HEK293 (cell line): ENCODE data around the gene LRFN2.
A peak's percentile ranks its signal among the peaks of the same experiment; 100 is the strongest.

Experiments used
- AEBP2 ChIP-seq: fragments of 450-650 bp; formaldehyde crosslinking; IDR thresholded peaks from 2 replicates; pipeline ENCODE4 v1.5.1; 2016; ENCODE audit warnings: missing biosample characterization, missing genetic modification characterization, borderline replicate concordance
- BCL11B ChIP-seq: fragments of 450-650 bp; formaldehyde crosslinking; IDR thresholded peaks from 2 replicates; pipeline ENCODE4 v1.5.1; 2016; ENCODE audit warnings: low read depth, missing biosample characterization, missing genetic modification characterization
- ELK4 ChIP-seq: IDR thresholded peaks from 2 replicates; pipeline ENCODE4 v1.6.1; 2011; ENCODE audit warnings: mild to moderate bottlenecking, low read depth, low read length, borderline replicate concordance
- GFI1B ChIP-seq: fragments of 450-650 bp; formaldehyde crosslinking; IDR thresholded peaks from 2 replicates; pipeline ENCODE4 v1.5.1; 2016; ENCODE audit warnings: missing biosample characterization, missing genetic modification characterization
- GLIS1 ChIP-seq: fragments of 450-650 bp; formaldehyde crosslinking; IDR thresholded peaks from 2 replicates; pipeline ENCODE4 v1.5.1; 2016; ENCODE audit warnings: missing biosample characterization, missing genetic modification characterization
- KLF16 ChIP-seq: fragments of 450-650 bp; formaldehyde crosslinking; IDR thresholded peaks from 2 replicates; pipeline ENCODE4 v1.5.1; 2017; ENCODE audit warnings: missing biosample characterization, missing genetic modification characterization
- KLF8 ChIP-seq: fragments of 450-650 bp; formaldehyde crosslinking; IDR thresholded peaks from 2 replicates; pipeline ENCODE4 v1.5.1; 2016; ENCODE audit warnings: missing biosample characterization, missing genetic modification characterization
- SP2 ChIP-seq: fragments of 450-650 bp; formaldehyde crosslinking; IDR thresholded peaks from 2 replicates; pipeline ENCODE4 v1.5.1; 2016; ENCODE audit warnings: missing biosample characterization, missing genetic modification characterization
- WT1 ChIP-seq: fragments of 450-650 bp; formaldehyde crosslinking; IDR thresholded peaks from 2 replicates; pipeline ENCODE4 v1.5.1; 2016; ENCODE audit warnings: missing biosample characterization, missing genetic modification characterization
- YY2 ChIP-seq: fragments of 450-650 bp; formaldehyde crosslinking; IDR thresholded peaks from 2 replicates; pipeline ENCODE4 v1.5.1; 2016; ENCODE audit warnings: missing biosample characterization, missing genetic modification characterization
- ZBTB44 ChIP-seq: fragments of 450-650 bp; IDR thresholded peaks from 2 replicates; pipeline ENCODE4 v1.5.1; 2018; ENCODE audit warnings: missing biosample characterization, mild to moderate bottlenecking, missing genetic modification characterization
- ZFP3 ChIP-seq: fragments of 450-650 bp; formaldehyde crosslinking; IDR thresholded peaks from 2 replicates; pipeline ENCODE4 v1.5.1; 2016; ENCODE audit warnings: low read depth, missing biosample characterization, missing genetic modification characterization
- ZIC2 ChIP-seq: fragments of 450-650 bp; formaldehyde crosslinking; IDR thresholded peaks from 2 replicates; pipeline ENCODE4 v1.5.1; 2016; ENCODE audit warnings: missing biosample characterization, missing genetic modification characterization
- ZNF114 ChIP-seq: fragments of 450-650 bp; formaldehyde crosslinking; IDR thresholded peaks from 2 replicates; pipeline ENCODE4 v1.5.0; 2017; ENCODE audit warnings: missing biosample characterization, missing genetic modification characterization
- ZNF19 ChIP-seq: fragments of 450-650 bp; formaldehyde crosslinking; IDR thresholded peaks from 2 replicates; pipeline ENCODE4; 2016; ENCODE audit warnings: missing biosample characterization, missing genetic modification characterization, low read depth
- ZNF362 ChIP-seq: fragments of 450-650 bp; formaldehyde crosslinking; IDR thresholded peaks from 2 replicates; pipeline ENCODE4 v1.5.1; 2016; ENCODE audit warnings: missing biosample characterization, missing genetic modification characterization
- ZNF404 ChIP-seq: fragments of 450-650 bp; formaldehyde crosslinking; IDR thresholded peaks from 2 replicates; pipeline ENCODE4 v1.5.1; 2017; ENCODE audit warnings: missing biosample characterization, missing genetic modification characterization
- ZNF423 ChIP-seq: fragments of 450-650 bp; formaldehyde crosslinking; IDR thresholded peaks from 2 replicates; pipeline ENCODE4 v1.5.1; 2016; ENCODE audit warnings: missing biosample characterization, missing genetic modification characterization
- ZNF521 ChIP-seq: fragments of 450-650 bp; formaldehyde crosslinking; IDR thresholded peaks from 2 replicates; pipeline ENCODE4 v1.5.1; 2017; ENCODE audit warnings: missing biosample characterization, mild to moderate bottlenecking, missing genetic modification characterization
- ZNF544 ChIP-seq: fragments of 450-650 bp; formaldehyde crosslinking; IDR thresholded peaks from 2 replicates; pipeline ENCODE4 v1.5.0; 2017; ENCODE audit warnings: missing biosample characterization, missing genetic modification characterization
- ZNF621 ChIP-seq: fragments of 450-650 bp; formaldehyde crosslinking; IDR thresholded peaks from 2 replicates; pipeline ENCODE4 v1.5.1; 2017; ENCODE audit warnings: missing biosample characterization, missing genetic modification characterization
- ZNF660 ChIP-seq: fragments of 450-650 bp; IDR thresholded peaks from 2 replicates; pipeline ENCODE4 v1.5.1; 2018; ENCODE audit warnings: missing biosample characterization, mild to moderate bottlenecking, missing genetic modification characterization
- ZNF692 ChIP-seq: fragments of 450-650 bp; formaldehyde crosslinking; IDR thresholded peaks from 2 replicates; pipeline ENCODE4 v1.5.1; 2016; ENCODE audit warnings: missing biosample characterization, missing genetic modification characterization
- ZNF792 ChIP-seq: fragments of 450-650 bp; formaldehyde crosslinking; IDR thresholded peaks from 2 replicates; pipeline ENCODE4 v1.5.1; 2016; ENCODE audit warnings: missing biosample characterization, missing genetic modification characterization
- ZSCAN18 ChIP-seq: fragments of 450-650 bp; formaldehyde crosslinking; IDR thresholded peaks from 2 replicates; pipeline ENCODE4 v1.5.1; 2016; ENCODE audit warnings: missing biosample characterization, missing genetic modification characterization
- ZSCAN30 ChIP-seq: fragments of 450-650 bp; IDR thresholded peaks from 2 replicates; pipeline ENCODE4 v1.5.1; 2018; ENCODE audit warnings: missing biosample characterization, mild to moderate bottlenecking, missing genetic modification characterization, moderate library complexity
- ZSCAN4 ChIP-seq: fragments of 450-650 bp; formaldehyde crosslinking; IDR thresholded peaks from 2 replicates; pipeline ENCODE4 v1.5.1; 2017; ENCODE audit warnings: missing biosample characterization, missing genetic modification characterization
- TF ChIP-seq, protein P1 (sequence below): fragments of 450-650 bp; formaldehyde crosslinking; IDR thresholded peaks from 2 replicates; pipeline ENCODE4 v1.5.1; 2017; ENCODE audit warnings: missing biosample characterization, mild to moderate bottlenecking, missing genetic modification characterization, moderate library complexity

LRFN2 gene

DNA sequence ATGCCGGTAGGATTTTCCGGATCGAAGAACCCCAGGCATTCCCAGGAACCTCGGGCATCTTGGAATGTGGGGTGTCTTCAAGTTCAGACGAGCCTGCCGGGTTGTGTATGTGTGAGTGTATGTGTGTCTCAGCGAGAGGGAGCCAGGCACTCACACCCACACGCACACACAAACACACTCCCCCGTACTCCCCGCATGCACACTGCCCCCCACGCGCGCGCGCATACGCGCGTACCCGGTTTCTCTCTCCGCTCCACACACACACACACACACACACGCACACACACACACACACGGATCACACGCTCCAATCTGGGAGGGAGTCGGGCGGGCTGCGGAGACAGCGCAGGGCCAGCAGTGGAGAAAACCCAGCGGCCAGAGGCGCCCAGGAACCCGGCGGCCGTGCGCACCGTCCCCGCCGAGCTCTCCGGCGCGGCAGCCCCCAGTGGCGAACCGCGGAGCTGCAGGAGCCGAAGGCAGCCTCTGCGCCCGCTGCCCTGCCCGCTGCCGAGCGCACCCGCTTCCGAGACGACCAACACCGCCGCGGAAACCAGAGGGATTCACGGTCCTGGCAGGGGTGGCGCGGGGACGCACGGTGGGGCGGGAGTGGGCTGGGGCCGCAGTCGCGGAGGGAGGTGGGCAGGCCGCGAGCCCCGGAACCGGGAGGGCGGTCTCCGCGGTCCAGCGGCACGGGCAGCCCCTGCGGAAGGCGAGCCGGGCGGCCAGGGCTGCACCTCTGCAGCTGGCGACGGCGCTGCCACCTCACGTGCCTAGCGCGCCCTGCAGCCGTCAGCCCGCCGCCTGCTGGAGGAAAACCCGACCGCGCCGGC lies at the start of gene LRFN2 (continued):
- TF ChIP-seq BCL11B (0 out of 2 replicates have a peak, but pooled peaks have one; percentile 11), SP2 (peak; percentile 27), ZNF114 (tag by site-specific recombination) (no peak), WT1 (peak; percentile 53; the same call in 1 of the 2 replicates), ZIC2 (tag by site-specific recombination) (peak; percentile 71), ZFP3 (tag by site-specific recombination) (peak; percentile 37; the same call in 1 of the 2 replicates), GLIS1 (tag by site-specific recombination) (peak; percentile 72), ZNF792 (peak; percentile 68; the same call in 1 of the 2 replicates), ZNF19 (tag by site-specific recombination) (0 out of 2 replicates have a peak, but pooled peaks have one; percentile 53), ZNF544 (tag by site-specific recombination) (no peak), ZSCAN4 (tag by site-specific recombination) (peak; percentile 97), ZNF660 (tag by site-specific recombination) (peak; percentile 37; the same call in 1 of the 2 replicates), ZNF692 (tag by site-specific recombination) (peak; percentile 92), ZNF404 (tag by site-specific recombination) (no peak), ZSCAN18 (tag by site-specific recombination) (peak; percentile 92), GFI1B (peak; percentile 68; the same call in 1 of the 2 replicates), ZNF621 (tag by site-specific recombination) (no peak), ZSCAN30 (tag by site-specific recombination) (peak; percentile 83), ZNF423 (tag by site-specific recombination) (no peak), AEBP2 (tag by site-specific recombination) (no peak), ELK4 (no peak), KLF16 (tag by site-specific recombination) (peak; percentile 82; the same call in 1 of the 2 replicates), ZNF362 (no peak), ZBTB44 (tag by site-specific recombination) (peak; percentile 85), ZNF521 (tag by site-specific recombination) (no peak), YY2 (tag by site-specific recombination) (peak; percentile 67), KLF8 (tag by site-specific recombination) (peak; percentile 54; the same call in 1 of the 2 replicates)
- TF ChIP-seq, protein P1, sequence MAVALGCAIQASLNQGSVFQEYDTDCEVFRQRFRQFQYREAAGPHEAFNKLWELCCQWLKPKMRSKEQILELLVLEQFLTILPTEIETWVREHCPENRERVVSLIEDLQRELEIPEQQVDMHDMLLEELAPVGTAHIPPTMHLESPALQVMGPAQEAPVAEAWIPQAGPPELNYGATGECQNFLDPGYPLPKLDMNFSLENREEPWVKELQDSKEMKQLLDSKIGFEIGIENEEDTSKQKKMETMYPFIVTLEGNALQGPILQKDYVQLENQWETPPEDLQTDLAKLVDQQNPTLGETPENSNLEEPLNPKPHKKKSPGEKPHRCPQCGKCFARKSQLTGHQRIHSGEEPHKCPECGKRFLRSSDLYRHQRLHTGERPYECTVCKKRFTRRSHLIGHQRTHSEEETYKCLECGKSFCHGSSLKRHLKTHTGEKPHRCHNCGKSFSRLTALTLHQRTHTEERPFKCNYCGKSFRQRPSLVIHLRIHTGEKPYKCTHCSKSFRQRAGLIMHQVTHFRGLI: peak; percentile 13; the same call in 1 of the 2 replicates
